Sigmoid colon (tissue), 3 donors: Measurements from ENCODE around the gene ARID5A.

Experiments
- POLR2A ChIP-seq, 2 donors: fragments of 450-650 bp; IDR thresholded peaks; one replicate each; pipeline ENCODE4 v1.6.1; 2016; ENCODE audit warnings: antibody characterized with exemption in 2 of 2, mild to moderate bottlenecking in 2 of 2, moderate library complexity in 2 of 2
- TF ChIP-seq, protein P1 (sequence below), 4 experiments: fragments of 450-650 bp in 3 of 4; fragments of 200-600 bp in 1 of 4; IDR thresholded peaks; one replicate each; pipeline ENCODE4 v1.5.1; 2016 to 2019; ENCODE audit warnings: antibody characterized with exemption in 4 of 4, mild to moderate bottlenecking in 3 of 4, moderate library complexity in 2 of 4

DNA sequence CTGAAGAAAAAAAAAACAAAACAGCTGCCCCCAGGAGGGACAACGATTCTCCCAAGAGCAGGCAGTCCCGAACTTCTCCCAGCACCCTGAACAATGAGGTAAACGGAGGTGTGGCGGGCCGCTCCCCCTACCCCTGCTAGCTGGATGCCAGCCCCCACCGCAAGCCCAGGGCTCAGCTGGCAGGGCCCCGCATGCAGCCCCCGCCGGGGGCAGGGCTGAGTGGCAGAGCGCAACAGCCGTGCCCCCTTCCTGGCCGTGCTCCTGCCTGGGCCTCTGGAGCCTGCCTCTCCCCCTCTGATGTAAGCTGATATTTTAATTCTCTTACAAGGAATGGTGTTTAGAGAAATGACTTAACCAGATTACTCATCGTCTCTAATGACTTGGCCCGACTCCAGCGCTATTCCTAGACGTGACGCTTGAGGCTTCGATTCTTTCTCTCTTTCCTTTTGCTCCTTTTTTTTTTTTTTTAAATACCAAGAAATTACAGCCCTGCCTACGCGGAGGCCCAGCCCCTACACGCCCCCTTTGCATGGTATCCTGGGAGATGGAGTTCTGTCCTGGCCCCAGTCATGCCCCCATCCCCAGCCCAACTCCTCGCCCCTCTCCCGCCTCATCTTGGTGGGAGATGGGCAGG is 4.6 kb upstream of the ARID5A start:
- TF ChIP-seq, protein P1, sequence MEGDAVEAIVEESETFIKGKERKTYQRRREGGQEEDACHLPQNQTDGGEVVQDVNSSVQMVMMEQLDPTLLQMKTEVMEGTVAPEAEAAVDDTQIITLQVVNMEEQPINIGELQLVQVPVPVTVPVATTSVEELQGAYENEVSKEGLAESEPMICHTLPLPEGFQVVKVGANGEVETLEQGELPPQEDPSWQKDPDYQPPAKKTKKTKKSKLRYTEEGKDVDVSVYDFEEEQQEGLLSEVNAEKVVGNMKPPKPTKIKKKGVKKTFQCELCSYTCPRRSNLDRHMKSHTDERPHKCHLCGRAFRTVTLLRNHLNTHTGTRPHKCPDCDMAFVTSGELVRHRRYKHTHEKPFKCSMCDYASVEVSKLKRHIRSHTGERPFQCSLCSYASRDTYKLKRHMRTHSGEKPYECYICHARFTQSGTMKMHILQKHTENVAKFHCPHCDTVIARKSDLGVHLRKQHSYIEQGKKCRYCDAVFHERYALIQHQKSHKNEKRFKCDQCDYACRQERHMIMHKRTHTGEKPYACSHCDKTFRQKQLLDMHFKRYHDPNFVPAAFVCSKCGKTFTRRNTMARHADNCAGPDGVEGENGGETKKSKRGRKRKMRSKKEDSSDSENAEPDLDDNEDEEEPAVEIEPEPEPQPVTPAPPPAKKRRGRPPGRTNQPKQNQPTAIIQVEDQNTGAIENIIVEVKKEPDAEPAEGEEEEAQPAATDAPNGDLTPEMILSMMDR (IDR thresholded peaks at IDR 0.05): no peak
- TF ChIP-seq POLR2A (IDR thresholded peaks at IDR 0.05): no peak
